ENCODE results near the gene PUSL1.

Gene PUSL1

GRCh38 chr1:1354271-1355247 lies 46.2 kb downstream of the PUSL1 start:
- no peak for ATAC-seq

GRCh38 chr1:1355416-1355815 lies 47.0 kb downstream of the PUSL1 start:
- ATAC-seq: peak in 1 of 2 donors; percentile 28

- ATAC-seq: no peak
These were observed 47.9 kb downstream of the PUSL1 start for GRCh38 chr1:1356166-1356795.

DNA sequence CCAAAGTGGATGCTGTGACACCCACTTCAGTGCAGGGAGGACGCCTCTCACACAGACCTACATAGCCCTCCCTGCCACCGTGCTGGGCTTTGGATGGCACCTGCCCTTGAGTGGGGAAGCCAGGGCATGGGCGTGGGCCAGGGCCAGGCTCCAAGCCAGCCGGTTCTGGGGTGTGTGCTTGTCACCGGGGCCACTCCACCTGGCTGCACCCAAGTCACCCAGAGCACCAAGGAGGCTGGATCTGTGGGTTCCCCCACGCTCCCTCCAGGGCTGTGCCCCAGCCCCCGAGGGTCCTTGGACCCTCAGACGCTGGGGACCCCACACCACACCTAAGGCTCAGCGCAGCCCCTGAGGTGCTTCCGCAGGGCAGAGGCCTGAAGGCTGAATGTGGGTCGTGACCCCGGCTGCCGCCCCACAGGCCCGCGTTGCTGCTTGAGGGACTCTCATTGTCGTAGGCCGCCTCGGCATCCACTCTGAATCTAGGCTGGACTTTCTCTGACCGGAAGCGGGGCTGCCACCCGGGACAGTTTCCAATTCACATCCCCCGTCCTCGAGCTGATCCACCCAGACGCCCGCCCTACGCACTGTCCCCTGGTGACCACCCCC lies 48.5 kb downstream of the PUSL1 start:
- no peak for ATAC-seq

DNA sequence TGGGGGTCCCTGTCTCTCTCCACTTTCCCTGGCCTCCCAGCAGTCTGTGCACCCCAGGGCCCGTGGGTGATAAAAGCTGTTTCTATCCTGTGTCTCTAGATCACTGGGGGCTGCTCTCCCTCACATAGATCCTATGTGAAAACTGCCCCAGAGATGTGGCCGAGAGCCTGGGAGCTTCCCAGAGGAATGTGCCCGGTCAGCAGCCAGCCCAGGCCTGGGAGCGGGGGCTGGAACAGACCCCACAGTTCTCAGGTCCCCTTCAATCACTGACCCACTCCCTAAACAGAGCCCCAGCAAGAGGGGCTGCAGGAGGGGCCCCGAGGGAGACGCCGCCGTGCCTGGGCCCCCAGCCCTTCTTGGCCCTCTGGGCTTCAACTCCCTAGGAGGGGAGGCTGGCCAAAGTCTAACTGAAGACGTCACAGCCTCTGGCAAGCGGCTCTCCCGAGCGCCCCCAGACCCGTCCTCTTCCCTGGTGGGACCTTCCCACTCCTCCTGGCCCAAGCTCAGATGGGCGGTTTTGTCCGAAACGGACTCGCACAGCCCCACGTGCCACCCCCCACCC lies 49.6 kb downstream of the PUSL1 start:
- no peak for ATAC-seq

GRCh38 chr1:1358433-1359271 lies 50.3 kb downstream of the PUSL1 start, which contains the start of gene MXRA8:
Gene MXRA8, minus strand, starts transcription at chr1:1358555. Its CDS starts 51 bp downstream, at chr1:1358504.
- no peak for ATAC-seq

DNA sequence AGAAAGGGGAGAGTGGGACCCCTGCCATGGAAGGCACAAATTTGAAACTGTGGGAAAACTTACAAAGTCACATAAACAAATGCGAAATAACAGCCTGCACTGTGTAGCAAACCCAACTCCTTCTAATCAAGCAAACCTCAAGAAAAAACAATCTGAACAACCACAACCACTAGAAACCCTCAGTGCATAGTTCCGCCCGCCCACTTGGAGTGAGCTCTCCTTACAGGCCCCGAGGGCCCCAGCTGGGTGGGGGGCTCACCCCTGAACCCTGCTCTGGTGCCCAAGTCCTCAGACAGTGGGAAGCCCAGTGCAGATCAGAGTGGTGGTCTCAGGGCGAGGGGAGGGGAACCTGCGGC lies 50.9 kb downstream of the PUSL1 start:
- no peak for ATAC-seq

DNA sequence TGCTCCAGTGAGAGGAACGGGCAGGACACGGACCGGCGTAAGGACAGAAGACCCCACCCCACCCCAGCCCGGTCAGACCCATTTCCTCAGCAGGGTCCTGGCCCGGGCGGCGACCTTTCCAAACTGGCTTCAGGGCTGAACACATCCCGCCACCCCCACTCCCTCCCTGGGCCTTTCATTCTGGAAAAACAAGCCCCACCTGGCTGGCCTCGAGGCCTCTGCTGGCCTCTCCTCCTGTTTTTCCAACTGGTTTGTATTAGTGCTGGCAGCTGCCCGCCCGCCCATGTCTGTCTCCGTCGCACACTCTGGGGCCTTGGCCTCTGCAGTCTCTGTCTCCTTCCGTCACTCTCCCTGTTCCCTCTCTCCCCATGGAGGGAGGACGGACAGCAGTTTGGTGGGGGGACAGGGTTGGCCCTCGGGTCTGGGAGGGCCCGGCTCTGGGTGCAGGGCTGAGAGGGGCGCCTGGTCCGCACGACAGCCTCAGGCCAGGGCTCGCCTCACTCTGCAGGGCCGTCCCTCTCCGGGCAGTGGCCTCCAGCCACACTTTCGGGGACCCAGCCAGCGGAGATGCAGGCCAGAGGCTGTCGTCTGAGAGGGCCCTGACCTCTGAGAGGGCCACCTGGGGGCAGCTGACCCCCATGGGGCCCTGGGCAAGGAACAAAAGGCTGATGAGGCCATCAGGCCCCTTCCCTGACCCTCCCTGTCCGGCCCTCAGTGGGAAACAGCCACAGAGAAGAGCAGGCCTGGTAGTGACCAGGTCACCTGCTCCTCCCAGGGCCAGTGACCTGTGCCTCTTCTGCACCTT lies 51.5 kb downstream of the PUSL1 start:
- no peak for ATAC-seq

- ATAC-seq: no peak
These were observed 52.2 kb downstream of the PUSL1 start for GRCh38 chr1:1360506-1361169.
